ENCODE results near the gene TTLL6. TPM values are rescaled to one million over a fixed set of nuclear protein-coding genes. Genes with fewer than 3 reads are reported as not detected.

The TTLL6 gene
- total and polyA plus RNA-seq, 11 donors, result 0.07 to 0.55 (median 0.15) TPM; not detected in 8

- TF ChIP-seq CTCF (IDR thresholded peaks at IDR 0.05), result peak; percentile 54 to 89 (median 75)
- TF ChIP-seq POLR2A (IDR thresholded peaks at IDR 0.05), result no peak
- Histone ChIP-seq H3K27ac (no peak overlapping the region), H3K36me3 (no peaks in the 10 kb centered on the region), H3K4me1 (peaks cover 0 to 18% (median 9%) of the 10 kb centered on the region in 12 donors), H3K4me3 (no peak overlapping the region), H3K27me3 (peaks cover 0 to 35% (median 0%) of the 10 kb centered on the region in 9 donors), H3K9me3 (no peaks in the 10 kb centered on the region)
- ATAC-seq, result peak in 1 of 4 donors; percentile 38
- 28 to 32% (median 29%) methylated on average over 7 of the region's 7 CpGs for WGBS, 4 donors
- DNase-seq, result peak; percentile 45 to 65 (median 52)
- intact Hi-C loops (cut with DNase I), result loop anchor here in 6 of 10 donors (1.0 to 10.0 kb wide), 5 partner anchors 62 to 220 kb away; no protein-coding TSS in a partner anchor
Observed at GRCh38 chr17:48814504-48814903, 2.5 kb downstream of the TTLL6 start.

GRCh38 chr17:48812001-48812400, 5.0 kb downstream of the TTLL6 start:
- Histone ChIP-seq H3K9me3 (no peaks in the 10 kb centered on the region), H3K36me3 (no peaks in the 10 kb centered on the region), H3K4me1 (peaks cover 0 to 10% (median 5%) of the 10 kb centered on the region in 12 donors), H3K27me3 (peaks cover 0 to 29% (median 0%) of the 10 kb centered on the region in 9 donors), H3K27ac (no peak overlapping the region), H3K4me3 (no peak overlapping the region)
- intact Hi-C loops (cut with DNase I), result loop anchor here in 3 of 10 donors (2.0 to 10.0 kb wide), 3 partner anchors 67 to 223 kb away; no protein-coding TSS in a partner anchor
- WGBS, 4 donors, result 89 to 94% (median 92%) methylated on average over 3 of the region's 3 CpGs
- DNase-seq (no peak), ATAC-seq (no peak)
- TF ChIP-seq POLR2A (IDR thresholded peaks at IDR 0.05), result no peak
- no peak for TF ChIP-seq CTCF (IDR thresholded peaks at IDR 0.05)

GRCh38 chr17:48809182-48809581, 7.8 kb downstream of the TTLL6 start:
- ATAC-seq (no peak), DNase-seq (no peak)
- H3K27ac ChIP-seq, result no peak overlapping the region
- peaks cover 0 to 5% (median 0%) of the 10 kb centered on the region in 12 donors for H3K4me1 ChIP-seq
- WGBS, 4 donors, result 47 to 67% (median 59%) methylated on average over 4 of the region's 4 CpGs
- no peaks in the 10 kb centered on the region for H3K9me3 ChIP-seq
- no peaks in the 10 kb centered on the region for H3K36me3 ChIP-seq
- TF ChIP-seq POLR2A (IDR thresholded peaks at IDR 0.05), result no peak
- TF ChIP-seq CTCF (IDR thresholded peaks at IDR 0.05), result no peak
- no peak overlapping the region for H3K4me3 ChIP-seq
- H3K27me3 ChIP-seq, result peaks cover 0 to 6% (median 0%) of the 10 kb centered on the region in 9 donors
- intact Hi-C loops (cut with DNase I), result loop anchor here in 6 of 10 donors (5.0 to 10.0 kb wide), 3 partner anchors 216 to 226 kb away; no protein-coding TSS in a partner anchor

GRCh38 chr17:48804936-48805411, 12.1 kb downstream of the TTLL6 start:
- Histone ChIP-seq H3K36me3 (no peaks in the 10 kb centered on the region), H3K27me3 (peaks cover 0 to 9% (median 0%) of the 10 kb centered on the region in 9 donors), H3K4me1 (peaks cover 0 to 8% (median 3%) of the 10 kb centered on the region in 12 donors), H3K4me3 (no peak overlapping the region), H3K9me3 (no peaks in the 10 kb centered on the region), H3K27ac (no peak overlapping the region)
- WGBS, 4 donors, result 5 to 9% (median 6%) methylated on average over 8 to 9 of the region's 9 CpGs
- TF ChIP-seq POLR2A (IDR thresholded peaks at IDR 0.05) (no peak), CTCF (IDR thresholded peaks at IDR 0.05) (peak; percentile 81 to 95 (median 90))
- ATAC-seq (peak in 3 of 4 donors; percentile 86 to 90 (median 87)), DNase-seq (peak in 4 of 5 donors; percentile 33 to 70 (median 44))
- intact Hi-C loops (cut with DNase I), result loop anchor here in 9 of 10 donors (1.0 to 10.0 kb wide), 7 partner anchors 74 to 232 kb away; no protein-coding TSS in a partner anchor
